HepG2 (cell line): ENCODE data around the gene ZBTB2. TPM values are rescaled to one million over a fixed set of nuclear protein-coding genes. Genes with fewer than 3 reads are reported as not detected.

Experiments used
- ATAD3A ChIP-seq: sonication (generic); formaldehyde crosslinking; IDR thresholded peaks from 2 replicates; pipeline ENCODE4 v1.4.0; 2020; ENCODE audit warnings: missing genetic modification reagents
- JDP2 ChIP-seq: sonication (generic); formaldehyde crosslinking; IDR thresholded peaks from 2 replicates; pipeline ENCODE4 v1.8.1; 2022; ENCODE audit warnings: missing genetic modification reagents, borderline replicate concordance
- KDM2A ChIP-seq: sonication (generic); formaldehyde crosslinking; IDR thresholded peaks from 2 replicates; pipeline ENCODE4 v1.4.0; 2020; ENCODE audit warnings: low read depth, missing genetic modification reagents, borderline replicate concordance
- MAF1 ChIP-seq: sonication (generic); formaldehyde crosslinking; IDR thresholded peaks from 2 replicates; pipeline ENCODE4 v1.5.0; 2020; ENCODE audit warnings: missing genetic modification reagents, borderline replicate concordance
- MATR3 ChIP-seq: sonication (generic); formaldehyde crosslinking; IDR thresholded peaks from 2 replicates; pipeline ENCODE4 v1.4.0; 2020; ENCODE audit warnings: missing genetic modification reagents
- MYNN ChIP-seq: sonication (generic); formaldehyde crosslinking; IDR thresholded peaks from 2 replicates; pipeline ENCODE4 v1.4.0; 2020; ENCODE audit warnings: mild to moderate bottlenecking, low read depth, missing genetic modification reagents
- NFYB ChIP-seq: sonication (generic); formaldehyde crosslinking; IDR thresholded peaks from 2 replicates; pipeline ENCODE4 v1.4.0; 2020; ENCODE audit warnings: missing genetic modification reagents
- REPIN1 ChIP-seq: sonication (generic); formaldehyde crosslinking; IDR thresholded peaks from 2 replicates; pipeline ENCODE4 v1.8.0; 2022; ENCODE audit warnings: missing genetic modification reagents, low read depth, mild to moderate bottlenecking, borderline replicate concordance
- RFX3 ChIP-seq: IDR thresholded peaks from 2 replicates; pipeline ENCODE4 v1.6.1; 2016; ENCODE audit warnings: missing biosample characterization, missing genetic modification reagents
- SIN3B ChIP-seq: fragments of 150-350 bp; IDR thresholded peaks from 2 replicates; pipeline ENCODE4 v1.6.1; 2014; ENCODE audit warnings: low read length
- SOX6 ChIP-seq, 2 experiments: fragments of 450-650 bp in 1 of 2; sonication (generic) in 1 of 2; formaldehyde crosslinking in 1 of 2; IDR thresholded peaks; 2 replicates each; pipeline versions ENCODE4 v1.4.0 to v1.6.1; 2017 to 2020; ENCODE audit warnings: antibody characterized with exemption in 1 of 2, mild to moderate bottlenecking in 1 of 2, missing genetic modification reagents in 1 of 2
- TBX3 ChIP-seq: fragments of 450-650 bp; IDR thresholded peaks from 2 replicates; pipeline ENCODE4 v1.6.1; 2017; ENCODE audit warnings: antibody characterized with exemption, mild to moderate bottlenecking, inconsistent platforms, borderline replicate concordance
- TEAD2 ChIP-seq: sonication (generic); formaldehyde crosslinking; IDR thresholded peaks from 2 replicates; pipeline ENCODE4 v1.9.0; 2021; ENCODE audit warnings: missing genetic modification reagents
- TP53 ChIP-seq: sonication (generic); formaldehyde crosslinking; conservative IDR thresholded peaks from 2 replicates; pipeline ENCODE4 v1.4.0; 2020; ENCODE audit warnings: missing genetic modification reagents
- ZBTB7B ChIP-seq: sonication (generic); formaldehyde crosslinking; IDR thresholded peaks from 2 replicates; pipeline ENCODE4 v1.4.0; 2020; ENCODE audit warnings: missing genetic modification reagents
- ZMAT3 ChIP-seq: sonication (generic); formaldehyde crosslinking; conservative IDR thresholded peaks from 2 replicates; pipeline ENCODE4 v1.7.0; 2021; ENCODE audit warnings: missing genetic modification reagents
- ZNF224 ChIP-seq: sonication (generic); formaldehyde crosslinking; IDR thresholded peaks from 2 replicates; pipeline ENCODE4 v1.5.0; 2020; ENCODE audit warnings: mild to moderate bottlenecking, missing genetic modification reagents
- ZNF234 ChIP-seq: sonication (generic); formaldehyde crosslinking; conservative IDR thresholded peaks from 2 replicates; pipeline ENCODE4 v1.5.1; 2020; ENCODE audit warnings: mild to moderate bottlenecking, missing genetic modification reagents
- ZNF274 ChIP-seq: sonication (generic); formaldehyde crosslinking; IDR thresholded peaks from 2 replicates; pipeline ENCODE4 v1.5.1; 2020; ENCODE audit warnings: mild to moderate bottlenecking, missing genetic modification reagents
- ZNF432 ChIP-seq: sonication (generic); formaldehyde crosslinking; IDR thresholded peaks from 2 replicates; pipeline ENCODE4 v1.5.0; 2020; ENCODE audit warnings: missing genetic modification reagents, mild to moderate bottlenecking, borderline replicate concordance
- ZNF563 ChIP-seq: sonication (generic); formaldehyde crosslinking; IDR thresholded peaks from 2 replicates; pipeline ENCODE4 v1.8.0; 2022; ENCODE audit warnings: mild to moderate bottlenecking, moderate library complexity, missing genetic modification reagents
- polyA plus RNA-seq, 8 experiments: library from polyadenylated mRNA; depleted of rRNA in 3 of 8; stranded (reverse) in 7 of 8; unstranded in 1 of 8; fragments of >200 nt; fragmentation: Illumina TruSeq in 4 of 8; extraction: Trizol in 4 of 8; gene quantifications; 2 replicates each; pipeline versions ENCODE4 v1.2.1 to v1.2.3, GENCODE V29; 2011 to 2016; ENCODE audit warnings: low read depth in 4 of 8, missing spikeins in 1 of 8, mixed read lengths in 1 of 8; ENCODE audit not compliant: insufficient read depth in 1 of 8
- total RNA-seq, 5 experiments: library from RNA; depleted of rRNA; stranded (reverse); fragments of >200 nt; fragmentation: Illumina TruSeq; extraction: Trizol; gene quantifications; 2 replicates each; pipeline ENCODE4 v1.2.3, GENCODE V29; 2016; ENCODE audit warnings: low read depth in 1 of 5
- TF ChIP-seq, protein P1 (sequence below): sonication (generic); formaldehyde crosslinking; conservative IDR thresholded peaks from 2 replicates; pipeline ENCODE4 v1.4.0; 2020; ENCODE audit warnings: missing genetic modification reagents
- TF ChIP-seq, protein P2 (sequence below): sonication (generic); formaldehyde crosslinking; IDR thresholded peaks from 2 replicates; pipeline ENCODE4 v1.9.0; 2022; ENCODE audit warnings: missing genetic modification reagents, mild to moderate bottlenecking, borderline replicate concordance
- TF ChIP-seq, protein P3 (sequence below): sonication (generic); formaldehyde crosslinking; IDR thresholded peaks from 2 replicates; pipeline ENCODE4 v1.5.0; 2020; ENCODE audit warnings: missing genetic modification reagents
- TF ChIP-seq, protein P4 (sequence below): sonication (generic); formaldehyde crosslinking; IDR thresholded peaks from 2 replicates; pipeline ENCODE4 v1.4.0; 2020; ENCODE audit warnings: missing genetic modification reagents
- TF ChIP-seq, protein P5 (sequence below): sonication (generic); formaldehyde crosslinking; IDR thresholded peaks from 2 replicates; pipeline ENCODE4 v1.4.0; 2020; ENCODE audit warnings: missing genetic modification reagents, low read depth, mild to moderate bottlenecking, borderline replicate concordance

Gene ZBTB2
- total and polyA plus RNA-seq, 2 of the 13 experiments (the other 11 are each of a cell fraction or from before 2014, with no cell fraction given) = 15.4 to 22.8 TPM

DNA sequence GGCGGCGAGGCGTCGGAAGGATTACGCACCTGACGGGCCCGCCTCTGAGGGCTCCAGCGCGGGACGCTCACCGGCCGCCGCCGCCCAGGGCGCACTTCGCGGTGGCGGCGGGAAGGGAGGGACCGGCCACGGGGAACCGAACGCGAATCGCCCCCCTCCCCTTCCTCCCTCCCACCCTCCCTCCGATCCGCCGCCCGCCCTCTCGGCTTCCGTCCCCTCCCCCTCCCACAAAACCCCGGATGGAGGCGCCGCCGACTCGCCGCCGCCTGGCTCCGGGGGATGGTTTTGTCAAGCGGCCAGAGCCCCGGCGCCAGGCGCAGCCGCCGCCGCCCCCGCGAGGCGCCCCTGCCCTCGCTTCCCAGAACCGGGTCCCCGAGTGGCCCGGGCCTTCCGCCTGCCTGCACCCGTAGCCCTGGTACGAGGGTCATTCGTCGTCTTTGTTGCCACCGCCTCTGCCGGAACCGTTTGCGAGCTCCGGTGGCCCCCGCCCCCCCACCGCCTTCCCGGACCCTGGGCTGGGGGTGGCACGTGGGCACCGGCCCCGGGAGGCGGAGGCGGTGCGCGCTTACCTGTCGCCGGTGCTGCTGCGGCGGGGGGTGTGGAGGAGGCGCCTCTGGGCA, 398 bp downstream of the ZBTB2 start (continued):
- TF ChIP-seq MAF1 (CRISPR knock-in tag) = no peak
- no peak for TF ChIP-seq MATR3 (CRISPR knock-in tag)
- TF ChIP-seq, protein P1, sequence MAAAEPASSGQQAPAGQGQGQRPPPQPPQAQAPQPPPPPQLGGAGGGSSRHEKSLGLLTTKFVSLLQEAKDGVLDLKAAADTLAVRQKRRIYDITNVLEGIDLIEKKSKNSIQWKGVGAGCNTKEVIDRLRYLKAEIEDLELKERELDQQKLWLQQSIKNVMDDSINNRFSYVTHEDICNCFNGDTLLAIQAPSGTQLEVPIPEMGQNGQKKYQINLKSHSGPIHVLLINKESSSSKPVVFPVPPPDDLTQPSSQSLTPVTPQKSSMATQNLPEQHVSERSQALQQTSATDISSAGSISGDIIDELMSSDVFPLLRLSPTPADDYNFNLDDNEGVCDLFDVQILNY (CRISPR knock-in tag) = 0 out of 2 replicates have a peak, but pooled peaks have one; percentile 18
- 0 out of 2 replicates have a peak, but pooled peaks have one; percentile 8 for TF ChIP-seq ZMAT3 (CRISPR knock-in tag)
- TF ChIP-seq ZNF224 (CRISPR knock-in tag) = no peak
- TF ChIP-seq REPIN1 (CRISPR knock-in tag) = no peak
- TF ChIP-seq ATAD3A = no peak
- TF ChIP-seq TEAD2 (CRISPR knock-in tag) = no peak
- TF ChIP-seq NFYB = no peak
- TF ChIP-seq, protein P2, sequence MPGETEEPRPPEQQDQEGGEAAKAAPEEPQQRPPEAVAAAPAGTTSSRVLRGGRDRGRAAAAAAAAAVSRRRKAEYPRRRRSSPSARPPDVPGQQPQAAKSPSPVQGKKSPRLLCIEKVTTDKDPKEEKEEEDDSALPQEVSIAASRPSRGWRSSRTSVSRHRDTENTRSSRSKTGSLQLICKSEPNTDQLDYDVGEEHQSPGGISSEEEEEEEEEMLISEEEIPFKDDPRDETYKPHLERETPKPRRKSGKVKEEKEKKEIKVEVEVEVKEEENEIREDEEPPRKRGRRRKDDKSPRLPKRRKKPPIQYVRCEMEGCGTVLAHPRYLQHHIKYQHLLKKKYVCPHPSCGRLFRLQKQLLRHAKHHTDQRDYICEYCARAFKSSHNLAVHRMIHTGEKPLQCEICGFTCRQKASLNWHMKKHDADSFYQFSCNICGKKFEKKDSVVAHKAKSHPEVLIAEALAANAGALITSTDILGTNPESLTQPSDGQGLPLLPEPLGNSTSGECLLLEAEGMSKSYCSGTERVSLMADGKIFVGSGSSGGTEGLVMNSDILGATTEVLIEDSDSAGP (CRISPR knock-in tag) = no peak; the same call in none of the 2 replicates
- TF ChIP-seq ZBTB7B = no peak
- TF ChIP-seq SIN3B = no peak
- TF ChIP-seq, protein P3, sequence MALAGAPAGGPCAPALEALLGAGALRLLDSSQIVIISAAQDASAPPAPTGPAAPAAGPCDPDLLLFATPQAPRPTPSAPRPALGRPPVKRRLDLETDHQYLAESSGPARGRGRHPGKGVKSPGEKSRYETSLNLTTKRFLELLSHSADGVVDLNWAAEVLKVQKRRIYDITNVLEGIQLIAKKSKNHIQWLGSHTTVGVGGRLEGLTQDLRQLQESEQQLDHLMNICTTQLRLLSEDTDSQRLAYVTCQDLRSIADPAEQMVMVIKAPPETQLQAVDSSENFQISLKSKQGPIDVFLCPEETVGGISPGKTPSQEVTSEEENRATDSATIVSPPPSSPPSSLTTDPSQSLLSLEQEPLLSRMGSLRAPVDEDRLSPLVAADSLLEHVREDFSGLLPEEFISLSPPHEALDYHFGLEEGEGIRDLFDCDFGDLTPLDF (CRISPR knock-in tag) = no peak
- TF ChIP-seq TBX3 = no peak
- peak; percentile 74; the same call in 1 of the 2 replicates for TF ChIP-seq ZNF563 (CRISPR knock-in tag)
- no peak for TF ChIP-seq MYNN
- TF ChIP-seq TP53 (CRISPR knock-in tag) = no peak
- no peak; the same call in 1 of the 2 replicates for TF ChIP-seq ZNF274 (CRISPR knock-in tag)
- TF ChIP-seq, protein P4, sequence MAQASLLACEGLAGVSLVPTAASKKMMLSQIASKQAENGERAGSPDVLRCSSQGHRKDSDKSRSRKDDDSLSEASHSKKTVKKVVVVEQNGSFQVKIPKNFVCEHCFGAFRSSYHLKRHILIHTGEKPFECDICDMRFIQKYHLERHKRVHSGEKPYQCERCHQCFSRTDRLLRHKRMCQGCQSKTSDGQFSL (CRISPR knock-in tag) = peak; percentile 89; the same call in 1 of the 2 replicates
- TF ChIP-seq ZNF234 (CRISPR knock-in tag) = no peak
- no peak for TF ChIP-seq SOX6 (IDR thresholded peaks at IDR 0.05)
- TF ChIP-seq SOX6 (CRISPR knock-in tag; IDR thresholded peaks at IDR 0.05) = no peak; the same call in 1 of the 2 replicates
- TF ChIP-seq RFX3 (CRISPR knock-in tag) = no peak
- TF ChIP-seq ZNF432 (CRISPR knock-in tag) = no peak
- TF ChIP-seq, protein P5, sequence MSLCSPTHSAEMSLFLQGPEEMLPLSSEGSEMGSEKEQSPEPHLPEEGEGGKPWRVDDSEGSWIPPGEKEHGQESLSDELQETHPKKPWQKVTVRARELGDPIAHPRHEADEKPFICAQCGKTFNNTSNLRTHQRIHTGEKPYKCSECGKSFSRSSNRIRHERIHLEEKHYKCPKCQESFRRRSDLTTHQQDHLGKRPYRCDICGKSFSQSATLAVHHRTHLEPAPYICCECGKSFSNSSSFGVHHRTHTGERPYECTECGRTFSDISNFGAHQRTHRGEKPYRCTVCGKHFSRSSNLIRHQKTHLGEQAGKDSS (CRISPR knock-in tag) = no peak; the same call in 1 of the 2 replicates
- TF ChIP-seq JDP2 (CRISPR knock-in tag) = no peak
- TF ChIP-seq KDM2A (CRISPR knock-in tag) = peak; percentile 89
